Heart left ventricle (tissue), 16 donors: Measurements from ENCODE around the gene LIMK2. TPM values are rescaled to one million over a fixed set of nuclear protein-coding genes. Genes with fewer than 3 reads are reported as not detected.
A peak's percentile ranks its signal among the peaks of the same experiment; 100 is the strongest.

ENCODE experiments used
- ATAC-seq, 4 donors: fragments of 200-7000 bp; cut with Tn5 transposase; one replicate each; pipeline ENCODE4 v1.9.1; 2020 to 2022; ENCODE audit warnings: moderate library complexity in 4 of 4, mild to moderate bottlenecking in 3 of 4, moderate number of reproducible peaks in 1 of 4
- DNase-seq, 5 donors: peaks; one replicate each; pipeline ENCODE4 v3.0.0-alpha.2; 2020
- H3K27ac ChIP-seq, 12 donors: fragments of 200-600 bp; sonication (generic) in 4 of 12; one replicate each; pipeline versions ENCODE4 v1.5.0 to v1.8.0; 2016 to 2022; ENCODE audit warnings: mild to moderate bottlenecking in 2 of 12
- H3K27me3 ChIP-seq, 9 donors: fragments of 200-600 bp; sonication (generic) in 2 of 9; one replicate each; pipeline versions ENCODE4 v1.5.1 to v1.8.0; 2016 to 2022; ENCODE audit warnings: mild to moderate bottlenecking in 3 of 9
- H3K36me3 ChIP-seq, 9 donors: fragments of 200-600 bp; sonication (generic) in 2 of 9; one replicate each; pipeline versions ENCODE4 v1.5.0 to v1.8.0; 2018 to 2022; ENCODE audit warnings: mild to moderate bottlenecking in 2 of 9
- H3K4me1 ChIP-seq, 12 donors: fragments of 200-600 bp; sonication (generic) in 4 of 12; one replicate each; pipeline versions ENCODE4 v1.5.0 to v1.8.0; 2016 to 2022; ENCODE audit warnings: mild to moderate bottlenecking in 3 of 12
- H3K4me3 ChIP-seq, 12 donors: fragments of 200-600 bp; sonication (generic) in 4 of 12; one replicate each; pipeline versions ENCODE4 v1.5.0 to v1.8.0; 2017 to 2022; ENCODE audit warnings: mild to moderate bottlenecking in 9 of 12, moderate library complexity in 4 of 12
- H3K9me3 ChIP-seq, 12 donors: fragments of 200-600 bp; sonication (generic) in 4 of 12; one replicate each; pipeline versions ENCODE4 v1.5.0 to v1.8.0; 2016 to 2022; ENCODE audit warnings: mild to moderate bottlenecking in 1 of 12
- POLR2A ChIP-seq, 2 donors: fragments of 450-650 bp; IDR thresholded peaks; one replicate each; pipeline ENCODE4 v1.6.1; 2017; ENCODE audit warnings: antibody characterized with exemption in 2 of 2, mild to moderate bottlenecking in 2 of 2, moderate library complexity in 2 of 2
- WGBS, 4 donors: extraction: QIAGEN DNeasy Blood & Tissue Kit in 2 of 4; methylation state at CpG; one replicate each; pipeline versions ENCODE4 v1.1.5 to v1.1.7; 2013 to 2018; 5-methylcytosine and 5-hydroxymethylcytosine counted together
- intact Hi-C, 10 donors: fragments of 100-400 bp; cut with DNase I; formaldehyde crosslinking; loops; one replicate each; pipeline versions ENCODE4 v1.11.1 to v1.14.2; 2022
- polyA plus RNA-seq, 2 donors: library from polyadenylated mRNA; stranded (reverse); fragments of 200-250 nt; gene quantifications; one replicate each; pipeline ENCODE4 v1.2.3, GENCODE V29; 2013
- total RNA-seq, 9 donors: library from RNA; depleted of rRNA in 2 of 9; stranded (reverse); fragments of >200 nt in 2 of 9; fragmentation: NEBNext Ultra II Directional in 3 of 9; extraction: Animal tissue kit (Norgen Biotek cat#: 25700) in 3 of 9; gene quantifications; one replicate each; pipeline versions ENCODE4 v1.1.0 to v1.2.4, GENCODE V29; 2016 to 2023
- TF ChIP-seq, protein P1 (sequence below), 12 donors: fragments of 200-600 bp; sonication (generic) in 4 of 12; IDR thresholded peaks; one replicate each; pipeline versions ENCODE4 v1.5.0 to v1.8.0; 2018 to 2022; ENCODE audit warnings: antibody characterized with exemption in 12 of 12, mild to moderate bottlenecking in 5 of 12
- donor health status: ischemic (EF 13 %, LVEDD 7.1; RV severe dilation, severe dysfunction).
- donor health status: healthy with polysubstance abuse.
- donor health status: DM: no; HTN: yes; CAD: no.
- donor health status: DM: no; HTN: no; CAD: no.
- donor health status: ischemic (EF 25% LVEDD 6.9; RV normal size, moderate dysfunction).
- donor health status: ischemic (EF 25% LVEDD 5.7; RV mildly dilated, moderate dysfunction).
- donor health status: healthy.
- donor health status: DM: yes; HTN: yes; CAD: no.
- donor health status: ischemic (EF 35%, LVEDD 5.7; RV mildly dilated, moderate dysfunction).
- donor health status: nonischemic (EF 11% LVEDD 7.7; RV severe dilation, severe dysfunction).
- donor health status: DM: yes; HTN: yes; CAD: no.
- donor health status: PGD.
- donor health status: ischemic (EF 29% LVEDD 5.4; RV normal size, mild dysfunction).
- donor health status: nonischemic (EF 23%, LVEDD 6.1; RV moderate dilation, normal function).

Gene LIMK2
- total and polyA plus RNA-seq, 11 donors = 7.0 to 33.3 (median 9.4) TPM

DNA sequence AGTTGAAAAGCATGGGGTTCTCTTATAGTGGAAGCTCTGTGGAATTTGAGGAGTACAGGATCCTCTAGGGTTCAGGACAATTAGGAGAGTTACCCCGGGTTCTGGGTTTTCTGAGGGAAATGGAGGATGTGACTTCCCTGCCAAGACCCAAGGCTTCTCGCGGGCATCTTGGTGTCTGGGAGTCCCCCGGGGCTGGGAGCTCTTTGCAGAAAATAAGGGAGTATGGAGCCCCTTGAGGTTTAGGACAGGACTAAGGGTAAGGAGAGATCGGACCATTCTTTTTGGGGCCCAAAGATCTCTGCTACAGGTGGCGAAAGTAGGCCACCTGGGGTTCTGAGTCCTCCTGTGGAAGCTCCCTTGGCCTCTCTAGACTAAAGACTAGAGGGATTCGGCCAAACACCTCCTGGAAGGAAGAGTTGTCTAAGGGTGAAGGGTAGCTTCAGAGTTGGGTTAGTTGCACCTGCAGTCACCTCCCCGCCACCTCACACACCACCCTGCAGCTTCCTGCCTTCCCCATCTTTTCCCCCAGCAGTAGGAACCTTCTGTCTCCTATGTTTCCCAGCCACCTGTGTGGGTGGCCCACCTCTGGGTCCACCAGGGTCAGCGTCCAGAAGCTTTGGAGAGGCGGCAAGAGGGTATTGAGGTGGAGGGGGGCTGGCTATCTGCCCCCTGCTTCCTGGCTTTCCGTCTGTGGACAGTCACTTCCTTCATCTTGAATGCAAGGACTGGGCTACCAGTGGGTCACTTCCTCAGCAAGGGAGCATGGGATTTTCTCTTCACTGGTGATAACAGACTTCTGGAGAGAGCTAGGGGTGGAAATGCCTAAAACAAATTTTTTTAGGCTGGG lies 908 bp downstream of the LIMK2 start:
- peak overlapping the region; percentile 29 to 92 (median 86) for H3K27ac ChIP-seq
- H3K36me3 ChIP-seq = peaks cover 0 to 15% (median 0%) of the 10 kb centered on the region in 9 donors
- no peaks in the 10 kb centered on the region for H3K9me3 ChIP-seq
- intact Hi-C loops = loop anchor here in 7 of 10 donors (1.0 to 10.0 kb wide), 7 partner anchors 18 to 79 kb away; partner anchors contain the start of genes PIK3IP1 (in 2 of the 7) and RNF185 (in 2 of the 7)
- 29 to 35% (median 32%) methylated on average over 11 of the region's 11 CpGs for WGBS, 4 donors
- no peaks in the 10 kb centered on the region for H3K27me3 ChIP-seq
- no peak for TF ChIP-seq POLR2A (IDR thresholded peaks at IDR 0.05)
- TF ChIP-seq, protein P1, sequence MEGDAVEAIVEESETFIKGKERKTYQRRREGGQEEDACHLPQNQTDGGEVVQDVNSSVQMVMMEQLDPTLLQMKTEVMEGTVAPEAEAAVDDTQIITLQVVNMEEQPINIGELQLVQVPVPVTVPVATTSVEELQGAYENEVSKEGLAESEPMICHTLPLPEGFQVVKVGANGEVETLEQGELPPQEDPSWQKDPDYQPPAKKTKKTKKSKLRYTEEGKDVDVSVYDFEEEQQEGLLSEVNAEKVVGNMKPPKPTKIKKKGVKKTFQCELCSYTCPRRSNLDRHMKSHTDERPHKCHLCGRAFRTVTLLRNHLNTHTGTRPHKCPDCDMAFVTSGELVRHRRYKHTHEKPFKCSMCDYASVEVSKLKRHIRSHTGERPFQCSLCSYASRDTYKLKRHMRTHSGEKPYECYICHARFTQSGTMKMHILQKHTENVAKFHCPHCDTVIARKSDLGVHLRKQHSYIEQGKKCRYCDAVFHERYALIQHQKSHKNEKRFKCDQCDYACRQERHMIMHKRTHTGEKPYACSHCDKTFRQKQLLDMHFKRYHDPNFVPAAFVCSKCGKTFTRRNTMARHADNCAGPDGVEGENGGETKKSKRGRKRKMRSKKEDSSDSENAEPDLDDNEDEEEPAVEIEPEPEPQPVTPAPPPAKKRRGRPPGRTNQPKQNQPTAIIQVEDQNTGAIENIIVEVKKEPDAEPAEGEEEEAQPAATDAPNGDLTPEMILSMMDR (IDR thresholded peaks at IDR 0.05) = no peak
- H3K4me3 ChIP-seq = peak overlapping the region; percentile 61 to 97 (median 84)
- peak in 1 of 4 donors; percentile 16 for ATAC-seq
- H3K4me1 ChIP-seq = peaks cover 0 to 75% (median 49%) of the 10 kb centered on the region in 12 donors
- no peak for DNase-seq

DNA sequence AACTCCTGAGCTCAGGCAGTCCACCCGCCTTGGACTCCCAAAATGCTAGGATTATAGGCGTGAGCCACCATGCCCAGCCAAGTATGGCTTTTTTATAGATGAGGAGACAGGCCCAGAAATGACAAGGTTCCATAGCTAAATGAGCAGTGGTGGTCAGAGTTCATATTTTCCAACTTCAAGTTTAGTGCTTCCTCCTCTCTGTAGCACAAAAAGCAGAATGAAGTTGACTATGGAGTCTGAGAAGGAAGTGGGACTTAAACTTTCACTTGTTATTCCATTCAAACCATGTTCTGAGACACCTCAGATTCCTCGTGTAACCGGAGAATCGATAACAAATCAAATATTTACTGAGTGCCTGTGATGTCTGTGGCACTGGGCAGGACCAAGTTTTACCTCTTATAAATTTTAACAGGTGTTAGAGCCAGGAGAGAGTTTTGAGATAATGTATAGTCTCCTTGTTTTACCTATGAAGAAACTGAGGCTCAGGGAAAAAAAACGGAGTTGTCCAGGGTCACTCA lies 3.0 kb downstream of the LIMK2 start:
- Histone ChIP-seq H3K4me1 (peaks cover 0 to 90% (median 55%) of the 10 kb centered on the region in 12 donors), H3K9me3 (no peaks in the 10 kb centered on the region), H3K36me3 (peaks cover 0 to 21% (median 0%) of the 10 kb centered on the region in 9 donors), H3K4me3 (no peak overlapping the region), H3K27ac (peak overlapping the region in 2 of 12 donors; percentile 7 to 90), H3K27me3 (no peaks in the 10 kb centered on the region)
- 91 to 95% (median 92%) methylated on average over 6 of the region's 6 CpGs for WGBS, 4 donors
- ATAC-seq = no peak
- DNase-seq = no peak
- no peak for TF ChIP-seq POLR2A (IDR thresholded peaks at IDR 0.05)
- TF ChIP-seq, protein P1 (IDR thresholded peaks at IDR 0.05) = no peak
- intact Hi-C loops = loop anchor here in 2 of 10 donors (2.0 to 10.0 kb wide), 2 partner anchors 14 to 60 kb away; no protein-coding TSS in a partner anchor

DNA sequence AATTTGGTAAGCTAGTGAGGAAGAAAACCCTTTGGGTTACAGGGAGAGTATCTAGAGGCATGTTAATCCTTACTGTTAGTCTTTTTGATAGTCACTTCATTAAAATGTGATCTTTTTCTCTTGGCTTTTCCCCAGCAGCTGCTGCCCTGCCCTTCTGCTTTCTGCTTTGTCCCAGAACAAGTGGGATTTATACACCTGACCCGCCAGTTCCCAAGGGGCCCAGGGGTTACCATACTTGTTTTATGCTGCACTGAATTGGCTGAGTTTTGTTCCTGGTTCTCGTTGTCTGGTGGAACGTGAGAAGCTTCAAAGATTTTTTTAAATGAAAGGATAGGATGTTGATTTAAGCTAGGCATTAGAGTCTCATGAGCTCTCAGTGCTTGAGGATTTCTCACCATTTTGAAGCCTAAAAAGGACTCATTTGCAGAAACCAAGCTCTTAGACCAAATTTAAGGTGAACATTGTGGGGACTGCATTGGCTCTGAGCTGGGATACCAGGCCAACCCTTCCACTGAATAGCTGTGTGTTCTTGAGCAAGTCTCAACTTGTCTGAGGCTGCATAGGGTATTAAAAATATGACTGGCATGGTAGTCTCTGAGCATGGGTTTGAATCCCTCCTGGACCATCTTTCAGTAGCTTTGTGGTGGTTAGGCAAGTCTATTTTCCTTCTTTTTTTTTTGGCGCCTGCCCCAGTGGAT lies 6.6 kb downstream of the LIMK2 start:
- Histone ChIP-seq H3K9me3 (no peaks in the 10 kb centered on the region), H3K27ac (peak overlapping the region in 9 of 12 donors; percentile 34 to 94 (median 70)), H3K27me3 (no peaks in the 10 kb centered on the region), H3K4me1 (peaks cover 0 to 97% (median 31%) of the 10 kb centered on the region in 12 donors), H3K4me3 (no peak overlapping the region), H3K36me3 (peaks cover 0 to 21% (median 0%) of the 10 kb centered on the region in 9 donors)
- ATAC-seq (no peak), DNase-seq (no peak)
- no peak for TF ChIP-seq POLR2A (IDR thresholded peaks at IDR 0.05)
- TF ChIP-seq, protein P1 (IDR thresholded peaks at IDR 0.05) = no peak
- 69 to 78% (median 75%) methylated on average over 4 of the region's 4 CpGs for WGBS, 4 donors
- intact Hi-C loops = loop anchor here in 1 of 10 donors (10.0 kb wide), 1 partner anchor 56 kb away; no protein-coding TSS in a partner anchor
